OCI-LY1 (cell line): Measurements from ENCODE around the gene SMIM5.

ENCODE experiments used
- H2AFZ ChIP-seq: fragments of 200-600 bp; sonication (generic), shearing (Covaris generic); 2 replicates; pipeline ENCODE4 v1.6.0; 2014; ENCODE audit warnings: antibody characterized with exemption, mild to moderate bottlenecking, low read length
- H3F3A ChIP-seq: fragments of 200-600 bp; sonication (generic), shearing (Covaris generic); 2 replicates; pipeline ENCODE4 v1.6.0; 2014; ENCODE audit warnings: mild to moderate bottlenecking, antibody characterized with exemption, low read length, moderate library complexity; ENCODE audit not compliant: insufficient read depth
- H3K27ac ChIP-seq: fragments of 200-600 bp; sonication (generic); 2 replicates; pipeline ENCODE4 v1.5.1; 2014; ENCODE audit warnings: low read length, mixed run types, mild to moderate bottlenecking, low read depth; ENCODE audit not compliant: poor library complexity, severe bottlenecking
- H3K27me3 ChIP-seq: fragments of 200-600 bp; sonication (generic); 2 replicates; pipeline ENCODE4 v1.6.0; 2014; ENCODE audit warnings: antibody characterized with exemption, mild to moderate bottlenecking, low read length, moderate library complexity; ENCODE audit not compliant: insufficient read depth
- H3K36me3 ChIP-seq: fragments of 200-600 bp; sonication (generic); 2 replicates; pipeline ENCODE4 v1.6.1; 2014; ENCODE audit warnings: mild to moderate bottlenecking, antibody characterized with exemption, low read length, moderate library complexity, mixed read lengths; ENCODE audit not compliant: insufficient read depth
- H3K4me1 ChIP-seq: fragments of 200-600 bp; sonication (generic); 2 replicates; pipeline ENCODE4 v1.5.1; 2014; ENCODE audit warnings: mild to moderate bottlenecking, low read length, moderate library complexity; ENCODE audit not compliant: insufficient read depth, severe bottlenecking
- H3K4me2 ChIP-seq: fragments of 200-600 bp; sonication (generic), shearing (Covaris generic); 2 replicates; pipeline ENCODE4 v1.6.1; 2014; ENCODE audit warnings: low read length
- H3K4me3 ChIP-seq: fragments of 200-600 bp; sonication (generic); 2 replicates; pipeline ENCODE4 v1.5.1; 2014; ENCODE audit warnings: low read length, low read depth, mild to moderate bottlenecking, mixed read lengths; ENCODE audit not compliant: poor library complexity, severe bottlenecking
- H3K79me2 ChIP-seq: fragments of 200-600 bp; shearing (Covaris generic); 2 replicates; pipeline ENCODE4 v1.6.1; 2016; ENCODE audit warnings: mixed run types, low read length, mixed read lengths; ENCODE audit not compliant: insufficient read depth
- H3K9ac ChIP-seq: fragments of 200-600 bp; sonication (generic), shearing (Covaris generic); 2 replicates; pipeline ENCODE4 v1.6.1; 2014; ENCODE audit warnings: mild to moderate bottlenecking, low read length, mixed read lengths
- H3K9me2 ChIP-seq: fragments of 200-600 bp; sonication (generic), shearing (Covaris generic); 2 replicates; pipeline ENCODE4 v1.6.1; 2014; ENCODE audit warnings: low read depth, mild to moderate bottlenecking, low read length, mixed read lengths
- H3K9me3 ChIP-seq: fragments of 200-600 bp; shearing (Covaris generic); 2 replicates; pipeline ENCODE4 v1.6.1; 2014; ENCODE audit warnings: low read length, mixed read lengths
- H4K20me1 ChIP-seq: fragments of 200-600 bp; sonication (generic), shearing (Covaris generic); 2 replicates; pipeline ENCODE4 v1.6.0; 2016; ENCODE audit warnings: mild to moderate bottlenecking, low read length; ENCODE audit not compliant: insufficient read depth
- EZH2 ChIP-seq: fragments of 200-600 bp; sonication (generic), shearing (Covaris generic); IDR thresholded peaks from 2 replicates; pipeline ENCODE4 v1.8.0; 2017; ENCODE audit warnings: borderline replicate concordance, mixed run types, mild to moderate bottlenecking, antibody characterized with exemption, low read length, moderate library complexity, mixed read lengths
- TF ChIP-seq, protein P1 (sequence below): fragments of 200-600 bp; sonication (generic), shearing (Covaris generic); IDR thresholded peaks from 2 replicates; pipeline ENCODE4 v1.5.1; 2017; ENCODE audit warnings: mild to moderate bottlenecking, antibody characterized with exemption, low read length, moderate library complexity, mixed read lengths

Gene SMIM5

GRCh38 chr17:75666959-75667790 lies 33.9 kb downstream of the SMIM5 start, which contains the start of the genes RECQL5 and SAP30BP:
Gene RECQL5 (minus strand): TSS chr17:75667154. CDS start chr17:75666557, 597 bp downstream.
Gene SAP30BP (plus strand): TSS chr17:75667338. CDS start chr17:75667373, 35 bp downstream.
- Histone ChIP-seq H3K4me3 (peak within 1 kb of the TSS; percentile 95), H2AFZ (no peak within 1 kb of the TSS), H3K9ac (peak within 1 kb of the TSS; percentile 95), H3K9me2 (no peaks in the 10 kb centered on the region), H3K9me3 (no peaks in the 10 kb centered on the region), H4K20me1 (no peaks in the 10 kb centered on the region), H3K27me3 (no peaks in the 10 kb centered on the region), H3K4me1 (peaks cover 46% of the 10 kb centered on the region), H3K27ac (peak within 1 kb of the TSS; percentile 95), H3K79me2 (peaks cover 39% of the 10 kb centered on the region), H3K4me2 (peak within 1 kb of the TSS; percentile 92), H3F3A (peaks cover 10% of the 10 kb centered on the region; the same call in 1 of the 2 replicates), H3K36me3 (peaks cover 46% of the 10 kb centered on the region)
- TF ChIP-seq EZH2, result no peak
- TF ChIP-seq, protein P1, sequence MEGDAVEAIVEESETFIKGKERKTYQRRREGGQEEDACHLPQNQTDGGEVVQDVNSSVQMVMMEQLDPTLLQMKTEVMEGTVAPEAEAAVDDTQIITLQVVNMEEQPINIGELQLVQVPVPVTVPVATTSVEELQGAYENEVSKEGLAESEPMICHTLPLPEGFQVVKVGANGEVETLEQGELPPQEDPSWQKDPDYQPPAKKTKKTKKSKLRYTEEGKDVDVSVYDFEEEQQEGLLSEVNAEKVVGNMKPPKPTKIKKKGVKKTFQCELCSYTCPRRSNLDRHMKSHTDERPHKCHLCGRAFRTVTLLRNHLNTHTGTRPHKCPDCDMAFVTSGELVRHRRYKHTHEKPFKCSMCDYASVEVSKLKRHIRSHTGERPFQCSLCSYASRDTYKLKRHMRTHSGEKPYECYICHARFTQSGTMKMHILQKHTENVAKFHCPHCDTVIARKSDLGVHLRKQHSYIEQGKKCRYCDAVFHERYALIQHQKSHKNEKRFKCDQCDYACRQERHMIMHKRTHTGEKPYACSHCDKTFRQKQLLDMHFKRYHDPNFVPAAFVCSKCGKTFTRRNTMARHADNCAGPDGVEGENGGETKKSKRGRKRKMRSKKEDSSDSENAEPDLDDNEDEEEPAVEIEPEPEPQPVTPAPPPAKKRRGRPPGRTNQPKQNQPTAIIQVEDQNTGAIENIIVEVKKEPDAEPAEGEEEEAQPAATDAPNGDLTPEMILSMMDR, result no peak

DNA sequence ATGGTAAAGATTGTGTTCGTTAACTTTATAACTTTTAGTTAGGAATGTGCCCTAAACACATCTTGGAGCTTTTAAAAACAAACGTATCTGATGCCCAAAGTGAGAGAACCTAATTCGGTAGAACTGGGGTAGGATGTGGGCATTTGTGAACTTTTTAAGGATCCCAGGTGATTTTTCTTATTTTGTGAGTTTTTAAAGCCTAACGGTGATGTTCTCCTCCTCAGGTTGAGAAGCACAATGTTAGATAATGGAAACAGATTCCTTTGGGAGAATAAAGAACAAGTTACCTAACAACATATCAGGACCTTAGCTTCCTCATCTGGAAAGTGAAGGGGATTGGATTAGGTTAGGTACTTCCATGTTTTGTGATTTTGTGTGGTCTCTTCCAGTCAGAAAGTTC lies 34.6 kb downstream of the SMIM5 start:
- no peak overlapping the region for H2AFZ ChIP-seq
- TF ChIP-seq EZH2, result no peak
- TF ChIP-seq, protein P1, result no peak

GRCh38 chr17:75668489-75668888 lies 35.3 kb downstream of the SMIM5 start:
- no peaks in the 10 kb centered on the region for H3K9me3 ChIP-seq
- peak overlapping the region; percentile 95 for H3K4me3 ChIP-seq
- H4K20me1 ChIP-seq, result no peaks in the 10 kb centered on the region
- no peak overlapping the region for H2AFZ ChIP-seq
- peak overlapping the region; percentile 91 for H3K4me2 ChIP-seq
- H3K79me2 ChIP-seq, result peaks cover 39% of the 10 kb centered on the region
- no peaks in the 10 kb centered on the region for H3K9me2 ChIP-seq
- peaks cover 51% of the 10 kb centered on the region; the same call in 1 of the 2 replicates for H3K36me3 ChIP-seq
- peaks cover 10% of the 10 kb centered on the region; the same call in 1 of the 2 replicates for H3F3A ChIP-seq
- H3K4me1 ChIP-seq, result peaks cover 43% of the 10 kb centered on the region
- H3K9ac ChIP-seq, result peak overlapping the region; percentile 95; the same call in 1 of the 2 replicates
- no peaks in the 10 kb centered on the region for H3K27me3 ChIP-seq
- H3K27ac ChIP-seq, result no peak overlapping the region
- TF ChIP-seq, protein P1, result no peak
- no peak for TF ChIP-seq EZH2

More for the DNA sequence above, 34.6 kb downstream of the SMIM5 start:
- Histone ChIP-seq H3K9me3 (no peaks in the 10 kb centered on the region), H3K4me1 (peaks cover 46% of the 10 kb centered on the region), H3F3A (peaks cover 10% of the 10 kb centered on the region; the same call in 1 of the 2 replicates), H3K4me3 (peak overlapping the region; percentile 95), H3K9ac (peak overlapping the region; percentile 95), H4K20me1 (no peaks in the 10 kb centered on the region), H3K36me3 (peaks cover 46% of the 10 kb centered on the region; the same call in 1 of the 2 replicates), H3K27ac (no peak overlapping the region), H3K4me2 (peak overlapping the region; percentile 91), H3K79me2 (peaks cover 39% of the 10 kb centered on the region), H3K27me3 (no peaks in the 10 kb centered on the region), H3K9me2 (no peaks in the 10 kb centered on the region)
